Activated CD8-positive, alpha-beta memory T cell treated with anti-CD3 and anti-CD28 coated beads for 36 hours (primary cell): ENCODE measurements around the gene ATXN7L2. TPM values are rescaled to one million over a fixed set of nuclear protein-coding genes. Genes with fewer than 3 reads are reported as not detected.
"Not testable (repeated sequence)": the region's sequence is repeated elsewhere in the genome, so short reads cannot be mapped to it uniquely, and the experiment has no call there.

Source experiments
- CTCF ChIA-PET: fragments of 350-600 bp; sonication (Branson Sonifier 250); formaldehyde crosslinking; loops from one replicate; lab custom pipeline; 2021; ENCODE audit warnings: antibody characterized with exemption; lab: Charles Lee
- POLR2A ChIA-PET: fragments of 350-600 bp; sonication (Branson Sonifier 250); formaldehyde crosslinking; loops from one replicate; lab custom pipeline; 2021; ENCODE audit warnings: antibody characterized with exemption; lab: Charles Lee
- total RNA-seq, 2 experiments: library from RNA; stranded (reverse); gene quantifications; one replicate each; pipeline ENCODE4 v1.2.3, GENCODE V29; 2021

ATXN7L2 gene, protein sequence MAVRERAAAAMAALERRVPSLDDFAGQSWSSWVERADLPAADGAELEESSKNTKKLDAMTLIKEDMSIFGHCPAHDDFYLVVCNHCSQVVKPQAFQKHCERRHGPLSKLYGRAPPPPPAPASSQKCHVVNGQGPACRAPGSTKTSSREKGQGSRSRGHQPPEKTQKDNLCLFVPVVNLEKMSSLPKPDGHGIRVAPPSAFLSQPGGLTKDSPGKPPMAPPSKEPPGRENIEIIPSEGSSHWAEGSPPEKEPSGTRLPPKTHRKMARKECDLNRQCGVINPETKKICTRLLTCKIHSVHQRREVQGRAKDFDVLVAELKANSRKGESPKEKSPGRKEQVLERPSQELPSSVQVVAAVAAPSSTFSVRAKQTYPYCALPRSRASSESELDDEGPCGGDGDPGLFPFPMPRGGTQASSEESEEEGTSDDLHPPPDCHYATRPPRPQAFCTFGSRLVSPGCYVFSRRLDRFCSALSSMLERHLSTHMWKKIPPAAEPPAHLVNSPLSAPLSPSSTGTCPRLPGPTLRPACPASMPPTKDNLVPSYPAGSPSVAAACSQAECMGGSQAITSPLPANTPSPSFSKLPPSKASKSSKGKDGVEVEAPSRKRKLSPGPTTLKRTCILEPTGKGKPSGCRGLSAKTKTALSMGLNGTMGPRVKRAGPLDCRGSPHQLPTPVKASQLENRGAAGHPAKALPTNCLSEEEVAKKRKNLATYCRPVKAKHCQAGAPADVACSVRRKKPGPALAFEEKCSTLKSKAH
- 10 to 100 TPM; 16.5 to 16.8 TPM for total RNA-seq

DNA sequence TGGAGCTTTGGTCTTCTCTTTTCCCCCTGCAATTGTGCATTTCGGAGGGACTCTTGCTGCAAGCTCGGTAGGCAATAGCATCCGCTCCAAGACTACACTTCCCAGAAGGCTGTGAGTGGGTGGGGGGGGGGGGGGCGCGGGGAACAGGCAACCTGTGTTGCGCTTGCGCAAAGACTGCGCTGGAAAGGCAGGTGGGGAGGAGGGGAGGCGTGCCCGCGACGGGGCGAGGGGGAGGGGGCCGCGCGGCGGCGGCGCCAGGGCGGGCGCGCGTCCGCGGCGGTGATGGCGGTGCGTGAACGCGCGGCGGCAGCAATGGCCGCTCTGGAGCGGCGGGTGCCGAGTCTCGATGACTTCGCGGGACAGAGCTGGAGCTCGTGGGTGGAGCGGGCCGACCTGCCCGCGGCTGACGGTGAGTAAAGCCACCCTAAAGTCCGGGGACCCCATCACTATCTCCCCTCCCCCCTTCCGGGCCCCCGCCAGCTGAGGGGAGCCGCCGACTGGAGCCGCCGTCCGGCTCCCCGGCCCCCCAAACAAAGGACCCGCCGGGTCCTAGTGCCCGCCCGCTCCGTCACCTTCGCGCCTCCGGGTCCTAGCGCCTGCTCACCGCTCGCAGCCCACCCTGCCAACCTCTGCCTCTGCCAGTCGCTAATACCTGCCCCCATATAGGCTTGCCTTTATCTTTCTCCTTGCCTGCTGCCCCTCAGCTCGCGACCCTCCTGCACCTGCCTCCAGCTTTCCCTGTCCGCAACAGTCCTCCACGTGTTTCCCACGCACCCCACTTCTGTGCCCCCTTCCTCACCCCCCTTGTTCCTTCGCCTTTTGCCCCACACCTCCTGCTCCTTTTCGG, at the start of gene ATXN7L2:
Gene ATXN7L2, plus strand, starts transcription at position 234 of the 847 bp plus-strand sequence. Its CDS starts 49 bp downstream, at position 283.
- POLR2A ChIA-PET, result interaction anchor here (0.7 to 1.7 kb wide), 8 partner anchors 9 to 384 kb away, joined by 3 to 11 read pairs (median 4); partner anchors contain the start of genes AMPD2 and GNAT2
- CTCF ChIA-PET, result interaction anchor here (0.6 to 38.8 kb wide), 9 partner anchors 10 to 384 kb away, joined by 3 to 743 read pairs (median 5); partner anchors contain the start of genes CYB561D1 and SARS1

GRCh38 chr1:109434484-109434883, 49.2 kb upstream of the ATXN7L2 start:
- ChIA-PET CTCF (no interaction called here), POLR2A (no interaction called here)

DNA sequence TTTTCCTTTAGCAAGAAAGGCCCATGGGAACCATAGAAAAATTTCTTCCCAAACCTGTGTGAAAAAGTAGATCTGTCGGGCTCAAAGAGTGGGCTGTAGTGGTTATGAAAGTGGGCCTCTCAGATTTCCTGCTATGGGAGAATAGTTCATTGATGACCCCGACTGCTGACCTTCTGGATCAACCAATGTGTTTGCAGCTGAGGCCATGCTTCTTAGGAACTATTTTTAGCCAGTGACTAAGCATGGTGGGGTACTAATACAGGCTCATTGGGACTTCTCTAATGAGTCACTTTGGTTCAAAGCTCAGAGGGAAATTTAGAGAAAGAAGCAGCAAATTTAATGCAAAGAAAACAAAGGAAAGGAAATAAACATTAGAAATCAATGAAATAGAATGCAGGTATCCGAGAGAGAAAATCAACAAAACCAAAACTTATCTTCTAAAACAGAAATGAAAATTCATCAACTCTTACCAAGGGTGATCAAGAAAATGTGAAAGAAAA, 44.9 kb upstream of the ATXN7L2 start:
- CTCF ChIA-PET, result interaction anchor here (1.3 kb wide), 1 partner anchor 55 kb away, joined by 3 read pairs; the partner anchor contains the start of gene CYB561D1

DNA sequence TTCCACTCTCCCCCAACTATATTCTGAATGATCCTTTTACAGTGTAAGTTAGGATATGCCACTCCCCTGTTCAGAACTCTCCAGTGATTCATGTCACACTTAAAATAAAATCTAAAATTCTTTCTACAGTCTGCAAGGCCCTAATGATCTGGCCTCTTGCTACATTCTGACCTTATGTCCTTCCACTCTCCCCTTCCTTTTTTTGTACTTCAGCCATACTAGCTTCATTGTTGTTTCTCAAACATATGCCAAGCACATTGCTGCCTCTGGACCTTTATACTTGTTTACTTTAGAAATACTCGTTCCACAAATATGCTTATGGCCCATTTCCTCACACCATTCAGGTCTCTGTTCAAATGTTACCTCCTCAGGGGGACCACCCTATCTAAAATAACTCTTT, 42.6 kb upstream of the ATXN7L2 start:
- POLR2A ChIA-PET, result no interaction called here
- CTCF ChIA-PET, result no interaction called here

More for the DNA sequence above, 44.9 kb upstream of the ATXN7L2 start:
- POLR2A ChIA-PET, result no interaction called here

DNA sequence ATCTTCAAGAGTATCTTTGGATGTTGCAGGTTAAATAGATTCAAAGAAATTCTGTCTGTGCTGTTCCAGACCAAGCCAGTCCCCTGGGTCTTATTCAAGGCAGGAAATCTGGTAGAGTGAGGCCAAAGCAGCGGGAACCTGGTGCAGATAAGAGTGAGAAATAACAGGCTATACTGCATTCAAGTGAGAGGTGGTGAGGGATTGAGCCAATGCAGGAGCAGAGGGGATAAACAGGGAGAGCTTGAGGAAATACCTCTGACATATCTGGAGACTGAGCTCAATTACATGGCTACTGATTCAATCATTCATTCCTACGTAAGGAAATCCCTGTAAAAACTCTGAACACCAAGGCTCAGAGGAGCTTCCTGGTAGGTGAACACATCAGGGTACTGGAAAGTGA, 40.2 kb upstream of the ATXN7L2 start:
- ChIA-PET POLR2A (no interaction called here), CTCF (no interaction called here)

DNA sequence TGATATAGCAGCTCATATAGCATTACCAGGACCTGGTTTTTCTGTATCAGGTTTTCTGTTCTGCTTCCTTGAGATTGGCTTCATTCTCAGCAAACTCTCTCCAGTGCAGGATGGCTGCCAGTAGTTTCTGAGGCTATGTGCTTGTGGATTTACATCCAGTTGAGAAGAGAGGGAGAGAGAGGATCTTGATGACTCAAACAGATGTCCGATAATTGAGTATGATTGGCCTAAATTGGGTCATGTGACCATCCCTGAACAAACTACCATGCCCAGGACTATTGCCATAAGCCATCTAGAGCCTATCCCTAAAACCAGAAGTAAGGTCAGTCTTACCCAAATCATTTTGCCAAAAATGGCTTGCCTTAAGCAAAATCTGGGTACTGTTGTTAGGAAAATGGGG, 39.4 kb upstream of the ATXN7L2 start:
- ChIA-PET POLR2A (no interaction called here), CTCF (no interaction called here)

DNA sequence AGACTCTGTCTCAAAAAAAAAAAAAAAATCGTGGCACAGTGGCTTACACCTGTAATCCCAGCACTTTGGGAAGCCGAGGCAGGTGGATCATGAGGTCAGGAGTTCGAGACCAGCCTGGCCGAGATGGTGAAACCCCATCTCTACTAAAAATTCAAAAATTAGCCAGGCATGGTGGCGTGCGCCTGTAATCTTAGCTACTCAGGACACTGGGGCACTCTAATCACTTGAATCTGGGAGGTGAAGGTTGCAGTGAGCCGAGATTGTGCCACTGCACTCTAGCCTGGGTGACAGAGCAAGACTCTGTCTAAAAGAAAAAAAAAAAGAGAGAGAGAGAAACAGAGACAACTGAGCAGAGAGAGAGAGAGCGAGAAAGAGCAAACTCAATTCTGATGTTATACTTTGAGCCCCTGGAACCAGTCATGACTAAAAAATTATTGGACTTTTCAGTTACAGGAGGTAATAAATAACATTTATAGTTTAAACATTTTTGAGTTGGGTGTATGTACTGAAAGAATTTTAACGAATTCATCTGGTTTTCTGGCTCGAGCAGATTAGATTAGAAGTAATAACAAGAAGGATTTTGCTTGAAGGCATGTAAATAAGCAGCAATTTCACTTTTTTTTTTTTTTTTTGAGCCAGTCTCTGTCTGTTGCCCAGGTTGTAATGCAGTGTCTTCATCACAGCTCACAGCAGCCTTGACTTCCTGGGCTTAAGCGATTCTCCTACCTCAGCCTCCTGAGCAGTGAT, 37.6 kb upstream of the ATXN7L2 start:
- CTCF ChIA-PET, result not testable (repeated sequence)

DNA sequence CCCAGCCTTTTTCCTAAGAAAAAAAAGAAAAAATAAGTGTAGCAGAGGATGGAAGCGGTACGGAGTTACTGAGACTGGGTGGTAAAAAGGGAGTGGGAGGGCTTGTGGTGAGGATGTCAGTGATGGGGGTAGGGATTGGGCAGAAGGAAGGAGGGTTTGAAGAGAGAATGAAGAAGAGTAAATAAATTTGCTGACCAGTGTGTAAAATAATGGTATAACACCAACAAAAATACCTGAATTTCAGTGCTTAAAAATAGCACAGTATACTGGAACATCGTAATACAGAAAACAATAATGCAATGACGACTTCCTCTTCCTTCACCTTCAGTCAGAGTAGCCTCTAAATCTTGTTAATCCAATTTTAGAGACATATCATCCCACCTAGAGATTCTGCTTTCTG, 36.2 kb upstream of the ATXN7L2 start:
- POLR2A ChIA-PET, result no interaction called here
- CTCF ChIA-PET, result interaction anchor here (0.6 kb wide), 1 partner anchor 534 kb away, joined by 3 read pairs; no protein-coding TSS in a partner anchor

More for the DNA sequence above, 37.6 kb upstream of the ATXN7L2 start:
- POLR2A ChIA-PET, result not testable (repeated sequence)

- ChIA-PET POLR2A (no interaction called here), CTCF (no interaction called here)
Measured at GRCh38 chr1:109454497-109455133, 29.1 kb upstream of the ATXN7L2 start.

DNA sequence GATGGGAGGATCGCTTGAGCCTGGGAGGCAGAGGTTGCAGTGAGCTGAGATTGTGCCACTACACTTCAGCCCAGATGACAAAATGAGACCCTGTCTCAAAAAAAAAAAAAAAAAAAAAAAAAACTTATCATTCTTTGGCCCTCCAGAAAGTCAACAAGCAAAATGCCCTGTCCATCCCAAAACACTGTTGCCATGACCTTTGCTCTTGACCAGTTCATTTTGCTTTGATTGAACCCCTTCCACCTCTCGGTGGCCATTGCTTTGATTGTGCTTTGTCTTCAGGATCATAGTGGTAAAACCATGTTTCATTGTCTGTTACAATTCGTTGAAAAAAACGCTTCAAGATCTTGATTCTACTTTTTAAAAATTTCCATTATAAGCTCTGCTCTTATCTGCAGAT, 25.9 kb upstream of the ATXN7L2 start:
- POLR2A ChIA-PET, result no interaction called here
- CTCF ChIA-PET, result no interaction called here

- POLR2A ChIA-PET, result no interaction called here
Measured at GRCh38 chr1:109466125-109466451, 17.6 kb upstream of the ATXN7L2 start.

DNA sequence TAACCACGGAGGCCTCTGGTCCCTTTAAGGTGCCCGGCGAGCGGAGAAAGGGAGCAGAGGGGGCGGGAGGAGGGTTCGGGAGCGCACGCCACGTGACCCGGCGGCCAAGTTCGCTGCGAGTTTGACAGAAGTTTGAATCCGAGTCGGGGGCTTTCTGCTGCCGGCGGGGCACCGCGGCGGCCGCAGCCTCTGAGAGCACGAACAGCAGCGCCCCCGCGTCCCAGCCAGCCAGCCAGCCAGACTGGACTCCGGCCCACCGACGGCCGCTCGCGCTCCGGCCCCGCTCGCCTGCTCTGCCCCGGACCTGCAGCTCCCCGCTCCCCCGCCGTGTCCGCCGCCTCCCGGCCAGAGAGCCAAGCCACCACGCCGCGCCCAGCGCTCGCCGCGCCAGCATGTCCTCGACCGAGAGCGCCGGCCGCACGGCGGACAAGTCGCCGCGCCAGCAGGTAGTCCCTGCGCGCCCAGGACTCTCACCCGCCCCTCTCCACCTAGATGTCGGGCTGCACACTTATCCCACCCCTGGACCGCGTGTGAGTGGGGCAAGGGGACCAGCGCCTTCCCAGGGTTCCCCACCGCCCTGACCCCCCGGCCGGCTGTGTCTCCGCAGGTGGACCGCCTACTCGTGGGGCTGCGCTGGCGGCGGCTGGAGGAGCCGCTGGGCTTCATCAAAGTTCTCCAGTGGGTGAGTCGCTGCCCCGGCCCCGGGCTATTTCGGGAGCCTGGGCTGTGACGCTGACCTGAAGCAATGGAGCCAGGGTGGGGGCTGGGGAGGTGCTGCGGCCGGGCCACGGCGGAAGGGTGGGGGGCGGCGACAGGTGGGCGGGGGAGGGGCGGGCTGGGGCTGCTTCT, 17.0 kb upstream of the ATXN7L2 start, which contains the start of gene SYPL2:
Gene SYPL2, plus strand, starts transcription at position 95 of the 849 bp plus-strand sequence. Its CDS starts 298 bp downstream, at position 393.
- CTCF ChIA-PET, result interaction anchor here (0.9 kb wide), 1 partner anchor 562 kb away, joined by 3 read pairs; no protein-coding TSS in a partner anchor
- POLR2A ChIA-PET, result no interaction called here

More at GRCh38 chr1:109466125-109466451, 17.6 kb upstream of the ATXN7L2 start:
- CTCF ChIA-PET, result interaction anchor here (0.9 kb wide), 1 partner anchor 563 kb away, joined by 3 read pairs; no protein-coding TSS in a partner anchor

DNA sequence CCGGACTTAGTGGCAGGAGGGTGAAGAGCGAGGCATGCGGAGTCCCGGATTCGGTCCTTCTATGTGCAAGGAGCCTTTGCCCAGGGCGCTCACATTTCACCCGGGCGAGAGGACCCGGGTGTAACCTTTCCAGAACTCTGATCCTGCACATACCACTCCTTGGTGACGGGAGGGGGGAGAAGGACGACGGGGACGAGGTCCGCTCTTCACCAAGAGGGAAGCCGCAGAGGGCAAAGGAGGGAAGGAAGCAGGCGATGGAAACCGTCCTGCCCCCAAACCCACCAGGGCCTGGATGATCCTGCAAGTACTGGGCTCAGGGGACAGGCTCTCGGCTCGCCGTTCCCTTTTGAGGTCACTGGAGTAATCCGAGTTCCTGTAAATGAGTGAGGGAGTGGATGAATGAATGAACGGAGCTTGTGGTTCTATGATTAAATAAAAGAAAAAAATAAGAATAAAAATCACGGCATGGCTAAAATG, 16.4 kb upstream of the ATXN7L2 start:
- CTCF ChIA-PET, result no interaction called here
- POLR2A ChIA-PET, result no interaction called here

- ChIA-PET CTCF (interaction anchor here (0.9 kb wide), 1 partner anchor 11 kb away, joined by 3 read pairs; no protein-coding TSS in a partner anchor), POLR2A (no interaction called here)
Measured at GRCh38 chr1:109468061-109468460, 15.6 kb upstream of the ATXN7L2 start.

GRCh38 chr1:109468903-109469302, 14.8 kb upstream of the ATXN7L2 start:
- CTCF ChIA-PET, result interaction anchor here (0.7 to 1.0 kb wide), 2 partner anchors 64 to 70 kb away, joined by 3 to 6 read pairs; no protein-coding TSS in a partner anchor
- POLR2A ChIA-PET, result interaction anchor here (0.7 kb wide), 1 partner anchor 10 kb away, joined by 3 read pairs; no protein-coding TSS in a partner anchor

- POLR2A ChIA-PET, result no interaction called here
- CTCF ChIA-PET, result interaction anchor here (0.6 to 0.7 kb wide), 2 partner anchors 12 to 38 kb away, joined by 3 read pairs; no protein-coding TSS in a partner anchor
Measured at GRCh38 chr1:109470245-109470644, 13.5 kb upstream of the ATXN7L2 start.
